HG03520 (cell line): Measurements from ENCODE around the gene CAMSAP1.

Source experiments
- ATAC-seq: cut with Tn5 transposase; IDR thresholded peaks from one replicate; pipeline ENCODE4 v1.9.1; 2021; ENCODE audit warnings: mild to moderate bottlenecking, moderate library complexity; ENCODE audit not compliant: unreplicated experiment

Gene CAMSAP1

DNA sequence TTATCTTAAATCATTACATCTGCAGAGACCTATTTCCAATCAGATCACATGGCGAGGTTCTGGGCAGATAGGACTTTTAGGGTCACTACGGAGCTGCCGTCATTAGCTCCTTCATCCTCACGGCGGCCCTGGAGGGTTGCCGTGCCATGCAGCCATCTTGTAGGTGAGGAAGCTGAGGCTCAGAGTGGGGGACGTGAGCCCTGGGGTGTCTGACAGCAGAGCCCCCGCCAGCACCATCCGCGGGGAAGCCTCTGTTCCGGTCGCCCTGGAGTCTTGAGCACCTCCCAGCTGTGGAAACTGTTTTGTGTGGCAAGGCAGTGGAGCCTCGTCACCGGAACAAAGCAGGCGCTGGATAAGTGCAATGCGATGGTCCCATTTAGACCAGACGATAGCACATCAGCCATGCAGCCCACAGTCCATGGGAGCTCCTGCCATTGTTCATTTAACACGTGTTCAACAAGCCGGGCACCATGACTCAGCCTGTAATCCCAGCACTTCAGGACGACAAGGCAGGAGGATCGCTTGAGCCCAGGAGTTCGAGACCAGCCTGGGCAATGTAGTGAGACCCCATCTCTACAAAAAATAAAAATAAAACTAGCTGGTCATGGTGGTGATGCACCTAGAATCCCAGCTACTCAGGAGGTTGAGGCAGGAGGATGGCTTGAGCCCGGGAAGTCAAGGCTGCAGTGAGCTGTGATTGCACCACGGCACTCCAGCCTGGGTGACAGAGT, 143.5 kb downstream of the CAMSAP1 start:
- no peak for ATAC-seq

DNA sequence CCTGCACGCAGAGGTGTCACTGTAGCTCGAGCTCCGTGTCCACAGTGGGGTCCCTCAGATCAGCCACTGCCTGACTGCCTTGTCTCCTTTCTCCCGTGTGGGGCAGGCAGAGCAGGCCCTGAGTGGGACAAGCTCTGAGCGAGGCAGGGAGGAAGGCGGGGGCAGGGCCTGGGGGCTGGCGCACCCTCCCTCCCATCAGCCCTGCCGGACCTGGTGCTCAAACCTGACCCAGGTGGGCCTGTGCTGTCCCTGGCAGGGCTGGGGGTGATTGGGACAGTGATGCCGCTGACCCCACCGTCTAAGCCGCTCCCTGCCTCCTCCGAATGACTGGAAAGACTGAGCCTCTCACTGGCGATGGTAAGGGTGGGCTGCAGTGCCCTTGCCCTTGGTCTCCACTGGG, 144.4 kb downstream of the CAMSAP1 start:
- no peak for ATAC-seq

DNA sequence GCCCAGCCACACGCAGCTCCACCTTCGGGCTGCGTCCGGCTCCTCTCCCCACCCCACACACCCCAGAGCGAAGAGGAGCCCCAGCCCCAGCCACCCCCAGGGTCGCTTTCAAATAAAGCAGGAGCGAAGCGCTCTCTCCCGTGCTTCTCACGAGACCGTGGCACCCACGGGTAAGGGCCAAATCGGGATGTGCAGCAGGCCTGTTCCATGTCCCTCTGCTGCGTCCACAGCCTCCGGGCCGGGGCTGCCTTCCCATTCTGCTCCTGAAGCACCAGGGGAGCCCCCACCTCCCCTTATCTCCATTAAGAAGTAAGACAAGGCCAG, 145.5 kb downstream of the CAMSAP1 start:
- ATAC-seq: no peak

DNA sequence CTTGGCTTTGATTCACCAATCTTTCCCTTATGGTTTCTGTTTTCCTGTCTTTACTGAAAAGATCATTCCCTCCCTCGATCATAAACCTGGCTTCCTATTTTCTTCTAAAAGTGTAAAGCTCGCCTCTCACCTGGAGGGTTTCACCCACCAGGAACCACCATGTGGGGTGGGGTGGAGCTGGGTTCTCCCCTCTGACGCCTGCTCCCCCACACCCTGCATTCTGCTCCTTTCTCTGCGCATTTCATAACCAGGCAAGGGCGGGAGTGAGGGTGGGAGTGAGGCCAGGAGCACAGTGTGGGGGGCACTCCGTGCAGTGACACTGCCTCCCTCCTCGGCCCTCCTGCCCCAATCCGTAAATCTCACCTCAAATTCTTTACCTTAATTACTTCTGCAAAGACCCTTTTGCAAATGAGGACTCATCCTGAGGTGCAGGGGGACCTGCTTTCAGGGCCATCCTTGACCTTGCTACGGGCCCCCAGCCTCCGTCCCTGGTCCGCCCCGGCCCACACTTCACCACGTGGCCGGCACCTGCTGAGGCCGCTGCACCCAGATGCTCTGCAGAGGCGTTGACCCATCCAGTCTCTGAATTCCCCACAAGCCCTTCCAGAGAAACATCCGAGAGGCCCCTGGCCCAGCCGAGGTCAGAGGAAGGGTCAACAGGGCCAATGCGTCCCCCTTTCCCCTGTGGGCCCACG, 146.0 kb downstream of the CAMSAP1 start:
- ATAC-seq: no peak

DNA sequence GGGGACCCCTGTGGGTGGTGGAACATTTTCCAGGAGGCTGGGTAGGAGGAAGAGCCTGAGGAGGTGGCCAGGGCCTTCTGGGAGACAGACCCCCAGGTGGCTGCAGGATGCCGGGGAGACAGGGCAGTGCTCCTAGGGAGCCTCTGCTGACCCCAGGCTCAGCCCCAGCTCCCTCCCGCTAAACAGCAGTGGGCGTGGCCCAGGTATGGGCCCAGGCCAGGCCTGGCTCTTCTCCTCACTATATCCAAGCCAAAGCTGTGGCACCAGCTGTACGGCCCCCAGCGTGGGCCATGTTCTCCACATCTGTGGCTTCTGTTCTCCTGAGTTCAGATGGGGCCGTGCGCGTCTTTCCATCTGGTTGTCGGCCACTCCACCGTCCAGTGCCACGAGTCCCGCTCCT, 146.9 kb downstream of the CAMSAP1 start:
- ATAC-seq: no peak

DNA sequence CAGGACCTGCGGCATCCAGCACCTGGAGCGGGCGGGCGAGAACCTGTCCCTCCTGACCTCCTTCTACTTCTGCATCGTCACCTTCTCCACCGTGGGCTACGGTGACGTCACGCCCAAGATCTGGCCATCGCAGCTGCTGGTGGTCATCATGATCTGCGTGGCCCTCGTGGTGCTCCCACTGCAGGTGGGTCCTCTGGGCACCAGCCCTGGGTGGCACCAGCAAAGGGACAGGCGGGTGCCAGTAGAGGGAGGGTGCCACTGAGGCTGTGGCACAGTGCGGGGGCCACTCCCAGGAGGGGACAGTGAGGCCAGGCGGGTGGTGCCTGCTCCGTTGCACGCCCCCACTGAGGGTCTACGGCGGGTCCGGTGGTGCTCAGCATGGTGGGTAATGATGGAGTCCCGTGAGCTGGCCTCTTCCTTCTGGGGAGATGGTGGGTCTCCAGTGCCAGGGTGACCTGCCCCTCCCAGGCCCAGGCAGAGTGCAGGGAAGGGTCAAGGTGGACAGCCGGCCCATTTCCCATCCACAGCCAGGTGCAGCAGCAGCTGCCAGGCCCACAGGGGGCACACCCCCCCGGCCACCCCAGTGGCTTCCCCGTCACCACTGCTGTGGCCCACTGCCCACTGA, 147.6 kb downstream of the CAMSAP1 start:
- no peak for ATAC-seq

DNA sequence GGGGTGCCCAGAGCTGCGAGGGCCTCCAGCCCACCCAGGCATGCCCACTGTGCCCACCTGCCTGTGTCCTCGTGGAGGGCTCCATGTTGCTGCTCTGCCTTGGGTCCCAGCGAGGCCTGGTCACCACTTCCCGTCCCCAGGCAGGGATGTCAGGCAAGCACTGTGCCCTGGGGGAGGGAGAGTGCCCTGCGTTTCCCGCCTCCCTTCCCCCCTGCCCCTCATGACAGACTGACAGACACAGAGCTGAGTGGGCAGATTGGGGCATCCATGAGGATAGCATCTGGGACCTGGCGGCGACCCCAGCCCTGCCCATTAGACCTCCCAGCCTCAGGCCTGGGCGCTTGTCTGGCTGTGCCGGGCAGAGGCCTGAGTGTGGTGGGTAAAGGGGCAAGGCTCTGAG, 148.5 kb downstream of the CAMSAP1 start:
- ATAC-seq: no peak
